ENCODE results near the gene TCEANC2. TPM values are rescaled to one million over a fixed set of nuclear protein-coding genes. Genes with fewer than 3 reads are reported as not detected.
"Not testable (repeated sequence)": the region's sequence is repeated elsewhere in the genome, so short reads cannot be mapped to it uniquely, and the experiment has no call there.

Gene TCEANC2
- total and polyA plus RNA-seq, 3 donors from 2014 or later: 10.7 to 16.1 (median 14.1) TPM

DNA sequence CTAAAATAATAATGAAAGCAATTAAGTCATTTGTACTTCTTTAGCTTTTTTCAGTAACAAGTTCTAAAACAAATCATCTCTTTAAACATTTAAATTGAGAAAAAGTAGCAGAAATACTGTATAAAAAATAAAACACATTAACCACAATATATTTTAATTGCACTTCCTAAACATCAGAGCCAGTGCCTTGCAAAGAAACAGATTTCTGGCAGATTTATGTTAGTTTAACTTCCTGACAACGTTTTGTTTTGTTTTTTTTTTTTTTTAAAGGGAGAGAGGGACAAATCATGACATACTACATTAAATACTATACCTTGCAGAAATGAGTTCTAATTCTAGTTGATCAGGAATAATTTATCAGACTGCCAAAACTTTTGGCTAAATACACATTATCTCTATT is 11.6 kb upstream of the TCEANC2 start:
- Histone ChIP-seq H3K36me3 (ENCODE audit: low read depth, missing control alignments) (no peaks in the 10 kb centered on the region), H3K27ac (no peak overlapping the region), H3K4me3 (no peak overlapping the region), H3K4me1 (peaks cover 3% of the 10 kb centered on the region), H3K9me3 (no peaks in the 10 kb centered on the region), H3K27me3 (no peaks in the 10 kb centered on the region)
- intact Hi-C loops (cut with DNase I; ENCODE audit: low total_unique reads): no loop called here
- WGBS, 2 donors: 28 to 29% methylated on average over 1 of the region's 1 CpG
- no peak for DNase-seq
- TF ChIP-seq CTCF (IDR thresholded peaks at IDR 0.05) (no peak), POLR2A (IDR thresholded peaks at IDR 0.05) (no peak)

DNA sequence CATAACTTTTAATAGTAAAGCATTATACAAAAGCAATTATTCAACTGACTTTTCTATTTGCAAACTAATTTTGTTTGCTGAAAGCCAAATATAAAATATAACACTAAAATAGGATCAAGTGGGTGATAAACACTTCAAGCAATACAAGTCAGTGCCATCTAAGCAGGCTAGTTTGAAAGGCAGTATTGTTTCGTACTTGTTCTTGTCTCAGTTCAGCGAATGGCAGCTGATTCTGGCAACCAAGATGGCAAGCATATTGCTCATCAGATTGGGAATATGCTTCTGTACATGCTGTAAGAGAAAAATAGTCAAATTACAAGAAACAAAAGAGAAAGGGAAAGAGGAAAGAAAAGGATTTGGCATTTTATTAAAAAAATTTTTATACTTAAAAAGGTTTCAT is 7.9 kb upstream of the TCEANC2 start:
- Histone ChIP-seq H3K27ac (no peak overlapping the region), H3K4me3 (no peak overlapping the region), H3K9me3 (no peaks in the 10 kb centered on the region), H3K27me3 (no peaks in the 10 kb centered on the region), H3K36me3 (ENCODE audit: low read depth, missing control alignments) (no peaks in the 10 kb centered on the region), H3K4me1 (peaks cover 18% of the 10 kb centered on the region)
- TF ChIP-seq POLR2A (IDR thresholded peaks at IDR 0.05) (no peak), CTCF (IDR thresholded peaks at IDR 0.05) (no peak)
- no peak for DNase-seq
- 74 to 82% methylated on average over 2 of the region's 2 CpGs for WGBS, 2 donors
- intact Hi-C loops (cut with DNase I; ENCODE audit: low total_unique reads): no loop called here

- H3K4me3 ChIP-seq: no peak overlapping the region
- peaks cover 31% of the 10 kb centered on the region for H3K4me1 ChIP-seq
- no peaks in the 10 kb centered on the region for H3K36me3 ChIP-seq (ENCODE audit: low read depth, missing control alignments)
- no peak for TF ChIP-seq CTCF (IDR thresholded peaks at IDR 0.05)
- TF ChIP-seq POLR2A (IDR thresholded peaks at IDR 0.05): no peak
- no peak overlapping the region for H3K27ac ChIP-seq
- 63 to 67% methylated on average over 7 of the region's 7 CpGs for WGBS, 2 donors
- no peaks in the 10 kb centered on the region for H3K27me3 ChIP-seq
- no peak for DNase-seq
- no peaks in the 10 kb centered on the region for H3K9me3 ChIP-seq
- intact Hi-C loops (cut with DNase I; ENCODE audit: low total_unique reads): no loop called here
Observed at GRCh38 chr1:54046671-54047383, 6.6 kb upstream of the TCEANC2 start.

GRCh38 chr1:54047384-54048305 is 5.8 kb upstream of the TCEANC2 start:
- Histone ChIP-seq H3K27me3 (no peaks in the 10 kb centered on the region), H3K4me1 (peaks cover 31% of the 10 kb centered on the region), H3K9me3 (no peaks in the 10 kb centered on the region), H3K27ac (no peak overlapping the region), H3K4me3 (no peak overlapping the region), H3K36me3 (ENCODE audit: low read depth, missing control alignments) (no peaks in the 10 kb centered on the region)
- intact Hi-C loops (cut with DNase I; ENCODE audit: low total_unique reads): no loop called here
- no peak for TF ChIP-seq CTCF (IDR thresholded peaks at IDR 0.05)
- TF ChIP-seq POLR2A (IDR thresholded peaks at IDR 0.05): no peak
- WGBS, 2 donors: 73 to 74% methylated on average over 5 of the region's 5 CpGs
- DNase-seq: no peak

GRCh38 chr1:54050435-54050834 is 3.0 kb upstream of the TCEANC2 start:
- intact Hi-C loops (cut with DNase I; ENCODE audit: low total_unique reads); H3K36me3 ChIP-seq (ENCODE audit: low read depth, missing control alignments); DNase-seq; H3K27ac ChIP-seq; H3K27me3 ChIP-seq; H3K9me3 ChIP-seq; H3K4me3 ChIP-seq: not testable (repeated sequence)
- WGBS, 2 donors: 71 to 83% methylated on average over 12 of the region's 12 CpGs
- peaks cover 45% of the 10 kb centered on the region for H3K4me1 ChIP-seq

Measured in testis (tissue), 3 donors.